WTC11 (cell line): ENCODE data around the gene ZC3H13.

Experiments
- CBFB ChIP-seq: sonication (generic); formaldehyde crosslinking; IDR thresholded peaks from 2 replicates; pipeline ENCODE4 v1.8.1; 2022; ENCODE audit warnings: mild to moderate bottlenecking, low read depth, missing genetic modification reagents
- CREB1 ChIP-seq: sonication (generic); formaldehyde crosslinking; IDR thresholded peaks from 2 replicates; pipeline ENCODE4 v1.8.0; 2023; ENCODE audit warnings: mild to moderate bottlenecking, missing genetic modification reagents
- CTCF ChIP-seq: fragments of 200-600 bp; IDR thresholded peaks from 2 replicates; pipeline ENCODE4 v1.8.0; 2022; ENCODE audit warnings: antibody characterized with exemption
- ELF4 ChIP-seq: sonication (generic); formaldehyde crosslinking; IDR thresholded peaks from 2 replicates; pipeline ENCODE4 v1.8.1; 2022; ENCODE audit warnings: low read depth, mild to moderate bottlenecking, moderate library complexity, missing genetic modification reagents
- ESRRA ChIP-seq: sonication (generic); formaldehyde crosslinking; IDR thresholded peaks from 2 replicates; pipeline ENCODE4 v1.8.1; 2022; ENCODE audit warnings: mild to moderate bottlenecking, missing genetic modification reagents, borderline replicate concordance
- IRF1 ChIP-seq: sonication (generic); formaldehyde crosslinking; IDR thresholded peaks from 2 replicates; pipeline ENCODE4 v1.8.0; 2023; ENCODE audit warnings: missing genetic modification reagents
- IRF2 ChIP-seq: sonication (generic); formaldehyde crosslinking; IDR thresholded peaks from 2 replicates; pipeline ENCODE4 v1.8.0; 2022; ENCODE audit warnings: low read depth, missing genetic modification reagents, borderline replicate concordance
- JUN ChIP-seq: sonication (generic); formaldehyde crosslinking; IDR thresholded peaks from 2 replicates; pipeline ENCODE4 v1.8.0; 2023; ENCODE audit warnings: mild to moderate bottlenecking, missing genetic modification reagents
- KAT7 ChIP-seq: sonication (generic); formaldehyde crosslinking; IDR thresholded peaks from 2 replicates; pipeline ENCODE4 v1.8.1; 2023; ENCODE audit warnings: missing genetic modification reagents, mild to moderate bottlenecking, borderline replicate concordance
- TF ChIP-seq, protein P1 (sequence below): sonication (generic); formaldehyde crosslinking; IDR thresholded peaks from 2 replicates; pipeline ENCODE4 v1.8.1; 2023; ENCODE audit warnings: mild to moderate bottlenecking, missing genetic modification reagents

DNA sequence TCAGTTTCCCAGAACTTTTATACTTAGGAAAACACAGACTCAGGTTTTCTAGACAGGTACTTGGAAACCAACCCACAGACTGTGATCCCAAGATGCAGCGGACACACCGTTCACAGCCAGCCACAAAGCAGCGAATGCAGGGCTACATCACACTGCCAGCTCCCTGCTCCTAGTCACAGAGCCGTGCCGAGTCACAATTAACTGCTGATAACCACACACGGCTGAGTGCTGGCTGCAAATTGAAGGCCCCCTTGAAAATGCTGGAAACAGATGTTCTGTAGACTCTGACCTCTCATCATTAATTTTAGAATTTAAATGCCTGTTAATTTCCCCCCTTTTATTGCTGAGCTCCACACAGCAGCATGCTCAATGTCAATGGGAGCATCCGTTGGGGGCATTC is 122.4 kb downstream of the ZC3H13 start:
- TF ChIP-seq, protein P1, sequence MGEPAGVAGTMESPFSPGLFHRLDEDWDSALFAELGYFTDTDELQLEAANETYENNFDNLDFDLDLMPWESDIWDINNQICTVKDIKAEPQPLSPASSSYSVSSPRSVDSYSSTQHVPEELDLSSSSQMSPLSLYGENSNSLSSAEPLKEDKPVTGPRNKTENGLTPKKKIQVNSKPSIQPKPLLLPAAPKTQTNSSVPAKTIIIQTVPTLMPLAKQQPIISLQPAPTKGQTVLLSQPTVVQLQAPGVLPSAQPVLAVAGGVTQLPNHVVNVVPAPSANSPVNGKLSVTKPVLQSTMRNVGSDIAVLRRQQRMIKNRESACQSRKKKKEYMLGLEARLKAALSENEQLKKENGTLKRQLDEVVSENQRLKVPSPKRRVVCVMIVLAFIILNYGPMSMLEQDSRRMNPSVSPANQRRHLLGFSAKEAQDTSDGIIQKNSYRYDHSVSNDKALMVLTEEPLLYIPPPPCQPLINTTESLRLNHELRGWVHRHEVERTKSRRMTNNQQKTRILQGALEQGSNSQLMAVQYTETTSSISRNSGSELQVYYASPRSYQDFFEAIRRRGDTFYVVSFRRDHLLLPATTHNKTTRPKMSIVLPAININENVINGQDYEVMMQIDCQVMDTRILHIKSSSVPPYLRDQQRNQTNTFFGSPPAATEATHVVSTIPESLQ (CRISPR knock-in tag), result no peak
- no peak for TF ChIP-seq IRF1
- no peak for TF ChIP-seq CTCF
- no peak for TF ChIP-seq IRF2 (CRISPR knock-in tag)
- no peak for TF ChIP-seq ESRRA (CRISPR knock-in tag)
- no peak for TF ChIP-seq KAT7 (CRISPR knock-in tag)
- no peak for TF ChIP-seq JUN (CRISPR knock-in tag)
- no peak for TF ChIP-seq CBFB (CRISPR knock-in tag)
- no peak for TF ChIP-seq CREB1
- no peak for TF ChIP-seq ELF4 (CRISPR knock-in tag)
